GM12892 (cell line): Measurements from ENCODE around the gene NPAS2.

Source experiments
- DNase-seq: peaks from one replicate; pipeline ENCODE4 v3.0.0; 2011; ENCODE audit not compliant: insufficient read length
- FAIRE-seq: peaks from 2 replicates; lab custom pipeline; 2011; peaks lifted over from hg19 to GRCh38; lab: Jason Lieb, UNC
- POLR2A ChIP-seq: IDR thresholded peaks from 2 replicates; pipeline ENCODE4 v1.6.1; 2011; ENCODE audit warnings: low read depth, low read length, control low read depth
- POLR2AphosphoS5 ChIP-seq: IDR thresholded peaks from 2 replicates; pipeline ENCODE4 v1.6.1; 2011; ENCODE audit warnings: low read depth, low read length, control low read depth
- TAF1 ChIP-seq: IDR thresholded peaks from 2 replicates; pipeline ENCODE4 v1.6.1; 2011; ENCODE audit warnings: low read depth, mild to moderate bottlenecking, control low read depth, low read length, borderline replicate concordance

Gene NPAS2

DNA sequence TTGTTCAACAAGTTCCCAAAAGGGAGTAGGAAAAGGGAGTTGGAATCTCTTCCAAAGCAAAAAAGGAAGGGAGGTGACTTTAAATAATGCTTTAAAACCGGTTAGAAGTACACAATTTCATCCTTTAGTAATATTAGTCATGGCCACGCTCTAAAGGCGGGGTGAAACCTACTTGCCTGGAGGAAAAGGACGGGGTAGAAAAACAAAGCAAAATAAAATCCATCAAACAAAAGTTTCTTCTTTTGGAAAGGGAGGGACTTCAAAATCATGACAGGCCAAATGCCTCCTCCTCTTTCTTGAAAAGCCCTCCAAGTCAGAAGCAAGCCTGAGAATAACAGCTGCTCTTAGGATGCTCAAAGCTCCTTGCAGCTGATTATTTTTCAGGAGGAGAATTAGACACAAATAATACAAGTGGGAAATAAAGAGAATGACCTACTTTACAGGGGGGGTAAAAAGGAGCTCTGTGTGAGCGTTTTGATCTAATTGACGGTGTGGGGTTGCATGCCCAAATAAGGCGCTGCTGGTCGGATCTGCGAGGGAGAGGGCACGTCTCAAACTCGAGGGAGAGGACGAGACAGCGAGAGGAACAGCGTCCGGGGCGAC is 1.8 kb upstream of the NPAS2 start:
- FAIRE-seq, result no peak
- TF ChIP-seq POLR2AphosphoS5, result no peak
- TF ChIP-seq POLR2A, result no peak
- no peak for DNase-seq

DNA sequence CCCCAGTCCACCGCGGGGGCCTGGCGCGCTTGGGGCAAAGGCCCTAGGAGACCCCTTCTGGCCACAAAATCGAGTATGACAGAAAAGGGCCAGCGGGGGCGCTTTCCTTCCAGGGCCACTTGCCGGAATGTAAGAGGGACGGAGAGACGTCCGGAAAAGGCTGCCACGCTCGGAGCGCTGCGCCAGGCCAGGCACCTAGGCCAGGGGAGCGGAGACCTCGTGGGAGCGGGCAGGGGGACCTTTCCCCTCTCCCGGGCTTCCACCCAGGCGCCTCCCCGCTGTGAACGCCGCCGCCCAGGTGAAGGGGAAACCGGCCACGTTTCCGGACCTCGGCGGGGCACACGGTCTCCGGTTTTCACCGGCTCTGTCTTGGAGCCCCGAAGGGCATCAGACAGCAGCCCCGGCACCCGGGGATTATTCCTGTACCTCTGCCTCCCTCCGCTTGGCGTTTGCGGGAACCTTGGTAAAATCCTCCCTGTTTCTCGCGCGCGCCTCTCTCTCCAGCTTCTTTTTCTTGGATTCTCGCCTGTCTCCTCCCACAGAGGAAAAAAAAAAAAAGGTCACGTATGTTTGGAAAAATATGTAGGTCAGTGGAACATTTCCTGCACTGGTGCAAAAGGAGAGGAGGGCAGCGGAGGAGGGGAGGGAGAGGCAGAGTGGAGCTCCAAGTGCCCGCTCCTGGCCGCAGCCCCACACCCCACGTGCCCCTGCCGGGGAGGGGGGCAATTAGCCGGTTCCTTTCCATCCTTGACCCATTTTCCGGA is 1.2 kb upstream of the NPAS2 start:
- TF ChIP-seq TAF1 (no peak), POLR2AphosphoS5 (no peak), POLR2A (no peak)

GRCh38 chr2:100820273-100820522 is 259 bp downstream of the NPAS2 start:
- DNase-seq, result no peak
- TF ChIP-seq TAF1 (no peak), POLR2AphosphoS5 (no peak), POLR2A (no peak)
- no peak for FAIRE-seq

More for the DNA sequence above, 1.2 kb upstream of the NPAS2 start:
- DNase-seq, result peak; percentile 16
- FAIRE-seq, result no peak

DNA sequence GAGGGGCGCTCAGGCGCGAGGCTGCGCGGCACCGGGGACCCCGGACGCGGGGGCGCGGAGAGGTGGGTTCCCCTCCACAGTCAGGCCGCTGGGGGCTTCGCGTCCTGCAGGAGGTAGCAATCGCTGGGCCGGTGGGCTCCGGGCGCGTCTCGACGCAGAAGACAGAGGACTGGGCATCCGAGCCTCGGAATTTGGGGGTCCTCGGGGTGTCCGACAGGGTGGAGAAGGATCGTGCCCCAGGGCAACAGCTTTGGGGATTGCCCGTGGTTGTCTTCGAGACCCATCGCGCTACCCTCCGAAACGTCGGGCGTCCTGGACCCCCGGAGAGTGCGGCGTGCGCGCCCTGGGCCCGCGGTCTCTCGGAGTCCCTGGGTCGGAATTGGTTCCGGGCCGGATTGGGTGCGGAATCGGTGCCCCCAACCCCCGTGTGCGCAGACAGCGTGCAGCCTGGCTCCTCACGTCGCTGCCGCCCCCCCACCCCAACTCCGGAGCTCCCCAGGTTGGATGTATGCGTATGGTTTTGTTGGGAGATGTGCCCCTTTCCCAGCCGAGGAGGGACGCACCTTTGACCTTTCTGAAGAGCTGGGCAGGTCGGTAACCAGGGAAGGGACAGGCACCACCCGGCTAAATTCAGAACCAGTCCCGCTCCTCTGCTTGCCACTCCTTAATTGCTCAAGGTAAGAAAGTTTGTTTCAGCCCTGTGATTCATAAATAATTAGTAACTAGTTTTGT is 750 bp downstream of the NPAS2 start:
- no peak for FAIRE-seq
- no peak for TF ChIP-seq POLR2A
- TF ChIP-seq TAF1, result no peak
- TF ChIP-seq POLR2AphosphoS5, result no peak
- peak; percentile 16 for DNase-seq

DNA sequence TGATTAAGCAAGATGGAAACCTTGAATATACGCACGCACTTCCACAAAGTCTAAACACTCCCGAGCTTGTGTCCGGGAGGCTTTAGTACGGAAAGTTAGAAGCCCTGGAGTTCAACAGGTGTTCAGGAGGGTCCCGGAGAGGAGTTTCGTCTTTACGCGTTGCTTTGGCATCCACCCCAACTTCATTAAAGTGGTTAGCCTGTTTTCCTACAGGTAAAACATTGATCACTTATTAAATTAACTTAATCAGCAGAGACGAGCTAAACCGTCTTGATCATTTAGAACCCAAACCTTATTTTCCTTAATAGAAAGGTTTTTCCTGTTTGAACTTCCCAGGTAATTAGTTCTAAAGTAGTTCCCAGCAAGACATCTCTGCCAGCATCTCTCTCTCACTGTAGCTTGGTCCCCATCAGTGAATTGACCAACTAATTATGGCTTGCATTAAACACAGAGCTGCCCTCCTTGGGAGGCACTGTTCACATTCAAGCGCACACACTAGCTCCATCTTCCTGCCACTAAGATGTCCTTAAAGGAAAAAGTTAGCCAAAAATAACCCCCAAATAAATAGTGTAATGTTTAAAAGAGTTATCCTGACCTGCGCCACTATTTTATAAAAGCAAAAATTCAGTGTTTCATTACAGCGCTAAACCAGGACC is 1.4 kb downstream of the NPAS2 start:
- FAIRE-seq (no peak), DNase-seq (no peak)
- no peak for TF ChIP-seq POLR2A
- TF ChIP-seq POLR2AphosphoS5, result no peak
- TF ChIP-seq TAF1, result no peak

DNA sequence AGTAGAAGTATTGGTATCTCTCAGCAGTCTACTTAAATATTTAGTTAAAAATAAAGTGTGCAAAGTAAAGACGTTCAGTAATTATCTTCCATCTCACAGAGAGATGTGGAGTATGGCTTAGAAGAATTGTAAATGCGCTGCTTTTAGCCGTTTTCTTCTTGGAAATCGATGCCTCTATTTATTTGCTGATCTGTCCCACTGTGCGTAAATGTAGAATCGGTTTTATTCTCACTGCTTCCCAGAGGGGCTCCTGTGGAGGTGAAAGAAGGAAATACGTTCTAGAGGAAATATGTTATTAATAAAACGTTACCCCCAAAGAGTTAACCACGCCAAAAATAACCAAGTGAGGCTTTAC is 1.9 kb downstream of the NPAS2 start:
- TF ChIP-seq TAF1 (no peak), POLR2AphosphoS5 (no peak), POLR2A (no peak)
- no peak for DNase-seq
- no peak for FAIRE-seq

DNA sequence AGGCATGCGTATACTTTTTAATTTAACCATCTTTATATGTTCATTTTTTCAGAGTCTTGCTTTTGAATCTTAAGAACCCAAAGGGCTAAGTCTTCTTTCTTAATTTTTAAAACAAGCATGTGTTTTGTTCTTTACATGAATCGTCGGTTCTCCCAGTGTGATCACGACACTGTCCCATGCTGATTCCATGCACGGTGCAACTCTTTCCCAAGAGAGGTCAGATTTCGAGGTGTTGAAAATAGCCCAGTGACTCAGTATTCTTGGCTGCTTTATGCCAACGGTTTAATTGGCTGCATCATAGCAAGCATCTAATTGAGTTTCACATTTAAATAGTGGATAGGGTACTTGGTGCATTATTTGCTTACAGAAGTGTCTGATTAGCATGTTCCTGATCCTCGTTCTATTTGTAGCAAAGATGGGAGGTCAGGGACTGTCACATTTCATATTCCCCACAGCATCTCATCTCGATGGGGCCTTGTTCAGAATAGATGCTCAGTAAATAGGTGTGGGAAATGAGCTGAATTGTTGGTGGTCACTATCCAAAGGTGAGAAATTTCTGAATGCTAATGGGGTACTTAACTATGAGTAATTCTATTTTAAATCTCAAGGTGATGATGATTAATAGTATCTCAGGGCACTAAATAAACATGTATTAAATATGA is 2.8 kb downstream of the NPAS2 start:
- TF ChIP-seq TAF1, result no peak
- TF ChIP-seq POLR2AphosphoS5, result no peak
- TF ChIP-seq POLR2A, result no peak
- DNase-seq (no peak), FAIRE-seq (no peak)

DNA sequence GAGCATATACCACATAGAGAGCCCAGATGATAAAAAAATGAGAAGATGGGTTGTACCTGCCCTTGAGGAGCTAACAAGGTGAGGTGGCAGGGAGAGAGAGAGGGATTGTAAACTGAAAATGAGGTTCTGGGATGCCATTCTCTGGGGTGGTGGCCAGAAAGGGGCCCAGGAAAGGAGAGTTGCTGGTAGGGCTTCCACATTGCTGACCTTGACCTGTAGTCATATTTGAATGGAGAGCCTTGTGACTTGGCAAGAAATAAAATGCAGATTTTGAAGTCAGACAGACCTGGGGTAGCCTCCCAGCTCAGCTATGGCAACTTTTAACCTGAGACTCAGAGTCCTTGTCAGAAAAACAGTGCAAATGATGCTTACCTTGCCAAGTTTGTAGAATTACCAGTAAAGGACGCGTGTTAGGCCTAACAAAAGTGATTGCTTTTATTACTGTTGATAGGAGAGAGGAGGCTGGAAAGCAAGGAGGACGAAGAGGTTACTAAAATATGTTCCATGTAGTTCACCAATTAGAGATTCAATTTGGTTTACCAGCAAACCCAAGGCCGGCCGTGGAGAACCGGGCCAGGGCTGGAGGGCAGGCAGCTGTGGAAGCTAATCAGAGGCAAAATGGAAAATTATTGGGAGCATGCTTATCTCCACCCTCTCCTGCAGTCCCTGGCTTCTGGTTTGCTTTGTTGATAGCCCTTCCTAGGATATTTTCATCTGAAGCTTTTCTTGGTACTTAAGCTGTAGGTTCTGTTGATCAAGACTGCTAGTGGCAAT is 3.9 kb downstream of the NPAS2 start:
- no peak for TF ChIP-seq POLR2AphosphoS5
- TF ChIP-seq TAF1, result no peak
- no peak for TF ChIP-seq POLR2A
- FAIRE-seq (no peak), DNase-seq (no peak)

DNA sequence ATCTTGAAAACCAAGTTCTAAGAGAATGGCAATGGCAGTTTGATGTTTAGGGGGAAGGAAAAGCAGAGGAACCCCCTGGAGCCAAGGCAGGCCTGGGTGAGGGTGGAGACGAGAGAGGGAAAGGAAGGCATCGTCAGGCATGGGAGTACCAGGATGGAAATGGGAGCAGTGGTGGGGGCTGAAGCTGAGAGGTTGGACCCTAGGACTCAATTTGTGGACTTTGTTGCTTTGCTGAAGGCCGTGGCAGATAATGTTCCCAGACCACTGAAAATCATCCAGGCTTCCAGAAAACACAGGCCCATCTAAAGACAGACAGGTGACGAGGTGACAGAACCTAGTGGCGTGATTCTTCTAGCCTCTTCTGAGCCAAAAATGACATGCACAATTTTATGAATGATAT is 4.9 kb downstream of the NPAS2 start:
- DNase-seq (no peak), FAIRE-seq (no peak)
- no peak for TF ChIP-seq TAF1
- TF ChIP-seq POLR2AphosphoS5, result no peak
- TF ChIP-seq POLR2A, result no peak

DNA sequence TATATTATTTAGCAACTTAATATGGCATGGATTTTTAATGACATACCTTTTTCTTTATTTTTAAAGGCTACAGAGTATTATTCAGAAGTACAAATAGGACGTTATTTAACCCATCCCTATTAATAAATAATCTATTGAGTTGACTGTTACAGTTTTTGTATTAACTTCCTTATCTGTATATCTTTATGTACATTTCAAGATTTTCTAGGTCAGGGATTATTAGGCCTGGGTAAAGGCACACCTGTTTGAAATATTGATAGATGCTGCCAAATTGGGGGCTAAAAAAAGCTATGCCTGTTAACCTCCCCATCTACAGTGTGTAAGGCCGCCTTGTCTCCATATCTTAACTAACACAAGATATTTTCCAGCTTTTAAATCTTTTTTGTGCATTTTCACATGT is 6.6 kb downstream of the NPAS2 start:
- FAIRE-seq (no peak), DNase-seq (no peak)
- no peak for TF ChIP-seq POLR2A
- no peak for TF ChIP-seq TAF1
- TF ChIP-seq POLR2AphosphoS5, result no peak

GRCh38 chr2:100831158-100831750 is 11.3 kb downstream of the NPAS2 start:
- FAIRE-seq, result no peak
- no peak for DNase-seq
- TF ChIP-seq POLR2AphosphoS5 (no peak), TAF1 (no peak), POLR2A (no peak)
